Activated naive CD4-positive, alpha-beta T cell (primary cell): Measurements from ENCODE around the gene SDHAF1.
"Not testable (repeated sequence)": the region's sequence is repeated elsewhere in the genome, so short reads cannot be mapped to it uniquely, and the experiment has no call there.

Source experiments
- DNase-seq, 4 experiments: peaks; one replicate each; lab custom pipeline; 2025; lab: John Stamatoyannopoulos, UW

The SDHAF1 gene, protein sequence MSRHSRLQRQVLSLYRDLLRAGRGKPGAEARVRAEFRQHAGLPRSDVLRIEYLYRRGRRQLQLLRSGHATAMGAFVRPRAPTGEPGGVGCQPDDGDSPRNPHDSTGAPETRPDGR

DNA sequence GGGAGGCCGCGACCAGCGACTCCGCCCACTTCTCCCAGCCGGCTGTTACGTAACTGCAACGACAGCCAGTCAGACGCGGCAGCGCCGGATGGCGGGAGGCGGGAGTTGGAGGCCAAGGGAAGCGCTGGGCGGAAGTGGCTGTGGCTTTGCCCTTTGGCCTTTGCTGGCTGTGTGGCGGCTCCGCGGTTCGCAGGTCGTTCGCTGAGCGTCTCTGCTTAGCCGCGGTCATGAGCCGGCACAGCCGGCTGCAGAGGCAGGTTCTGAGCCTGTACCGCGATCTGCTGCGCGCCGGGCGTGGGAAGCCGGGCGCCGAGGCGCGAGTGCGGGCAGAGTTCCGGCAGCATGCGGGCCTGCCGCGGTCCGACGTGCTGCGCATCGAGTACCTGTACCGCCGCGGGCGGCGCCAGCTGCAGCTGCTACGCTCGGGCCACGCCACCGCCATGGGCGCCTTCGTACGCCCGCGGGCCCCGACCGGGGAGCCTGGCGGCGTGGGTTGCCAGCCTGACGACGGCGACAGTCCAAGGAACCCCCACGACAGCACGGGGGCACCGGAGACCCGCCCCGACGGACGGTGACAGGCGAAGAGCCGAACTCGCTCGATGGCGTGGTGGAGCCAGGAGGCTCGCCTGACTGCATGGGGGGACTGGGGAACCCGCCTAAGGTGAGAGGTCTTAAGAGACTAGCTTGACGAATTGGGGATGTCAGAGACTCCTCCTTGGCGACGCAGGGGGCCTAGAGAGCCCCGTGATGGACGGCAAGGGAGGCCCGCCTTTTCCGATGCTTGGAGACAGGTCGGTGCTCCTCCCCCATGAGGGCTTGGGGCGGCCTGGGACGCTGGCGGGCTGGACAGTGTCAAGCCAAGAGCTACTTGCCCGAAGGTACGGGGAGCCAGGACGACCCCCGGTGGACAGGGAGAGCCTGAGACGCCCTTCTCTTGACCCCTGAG lies at the start of gene SDHAF1:
TSS of gene SDHAF1 (plus strand) at position 141 of the 946 bp plus-strand sequence. CDS start at position 228, 87 bp downstream.
- DNase-seq, result peak; percentile 67 to 87 (median 80)

DNA sequence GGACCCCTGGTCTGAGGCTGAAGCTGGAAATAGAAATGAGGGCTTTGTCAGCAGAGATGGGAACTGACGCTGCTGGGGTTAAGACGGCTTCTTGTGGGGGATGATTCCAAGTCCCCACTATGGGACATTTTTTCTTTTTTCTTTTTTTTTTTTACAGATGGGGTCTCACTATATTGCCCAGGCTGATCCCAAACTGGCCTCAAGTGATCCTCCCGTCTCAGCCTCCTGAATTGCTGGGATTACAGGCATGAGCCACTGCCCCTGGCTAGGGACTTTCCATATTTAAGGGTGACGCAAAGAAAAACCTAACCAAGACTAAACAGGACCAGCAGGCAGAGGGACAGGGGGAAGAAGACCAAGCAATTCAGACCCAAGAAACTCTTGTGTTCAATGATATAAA lies 48.8 kb upstream of the SDHAF1 start:
- DNase-seq, result no peak

DNA sequence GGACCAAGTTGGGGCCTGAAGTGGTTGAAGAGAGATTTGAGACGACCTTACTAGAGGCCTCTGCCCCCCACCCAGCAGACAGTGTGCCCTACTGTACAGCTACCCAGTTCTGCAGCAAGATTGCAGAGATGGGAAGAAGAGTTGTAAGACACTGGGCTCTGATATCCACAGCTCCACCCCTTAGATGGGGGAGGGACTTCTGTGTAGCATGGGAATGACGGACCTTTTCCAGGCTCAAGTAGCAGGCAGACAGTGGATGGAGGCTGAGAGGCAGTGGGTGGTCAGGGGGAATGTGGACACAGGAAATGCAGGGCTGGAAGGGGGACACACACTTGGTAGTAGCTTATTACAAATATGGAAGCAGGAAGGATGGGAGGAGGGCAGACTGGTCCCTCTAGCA lies 45.9 kb upstream of the SDHAF1 start:
- DNase-seq, result no peak

DNA sequence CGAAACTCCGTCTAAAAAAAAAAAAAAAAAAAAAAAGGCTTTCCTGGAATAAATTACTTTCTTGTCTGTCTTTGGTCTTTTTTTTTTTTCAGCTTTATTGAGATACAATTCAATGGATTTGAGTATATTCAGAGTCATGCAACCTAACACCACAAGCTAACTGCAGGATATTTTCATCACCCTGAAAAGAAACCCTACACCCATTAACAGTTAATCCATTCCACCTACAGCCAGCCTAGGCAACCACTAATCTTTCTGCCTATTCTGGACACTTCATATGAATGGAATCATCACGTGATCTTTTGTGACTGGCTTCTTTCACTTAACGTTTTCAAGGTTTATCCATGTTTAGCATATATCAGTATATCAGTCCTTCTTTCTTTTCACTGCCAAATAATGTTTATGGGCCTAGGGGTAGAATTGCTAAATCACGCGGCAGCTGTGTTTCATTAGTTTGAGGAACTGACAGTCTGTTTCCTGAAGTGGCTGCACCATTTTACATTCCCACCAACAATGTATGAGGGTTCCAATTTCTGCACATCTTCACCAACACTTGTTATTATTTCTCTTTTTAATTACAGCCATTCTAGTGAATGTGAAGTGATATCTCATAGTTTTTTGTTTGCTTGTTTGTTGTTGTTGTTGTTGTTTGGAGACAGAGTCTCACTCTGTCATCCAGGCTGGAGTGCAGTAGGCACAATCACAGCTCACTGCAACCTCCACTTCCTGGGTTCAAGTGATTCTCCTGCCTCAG lies 38.9 kb upstream of the SDHAF1 start:
- no peak for DNase-seq

DNA sequence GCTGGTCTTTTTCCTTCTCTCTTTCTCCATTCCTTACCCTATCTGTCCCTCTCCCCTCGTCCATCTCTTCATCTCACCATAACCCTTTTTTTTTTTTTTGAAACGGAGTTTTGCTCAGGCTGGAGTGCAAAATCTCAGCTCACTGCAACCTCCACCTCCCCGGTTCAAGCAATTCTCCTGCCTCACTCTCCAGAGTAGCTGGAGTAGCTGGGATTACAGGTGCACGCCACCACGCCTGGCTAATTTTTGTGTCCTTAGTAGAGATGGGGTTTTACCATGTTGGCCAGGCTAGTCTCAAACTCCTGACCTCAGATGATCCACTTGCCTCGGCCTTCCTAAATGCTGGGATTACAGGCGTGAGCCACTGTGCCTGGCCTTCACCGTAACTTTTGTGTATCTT lies 37.6 kb upstream of the SDHAF1 start:
- not testable (repeated sequence) for DNase-seq

DNA sequence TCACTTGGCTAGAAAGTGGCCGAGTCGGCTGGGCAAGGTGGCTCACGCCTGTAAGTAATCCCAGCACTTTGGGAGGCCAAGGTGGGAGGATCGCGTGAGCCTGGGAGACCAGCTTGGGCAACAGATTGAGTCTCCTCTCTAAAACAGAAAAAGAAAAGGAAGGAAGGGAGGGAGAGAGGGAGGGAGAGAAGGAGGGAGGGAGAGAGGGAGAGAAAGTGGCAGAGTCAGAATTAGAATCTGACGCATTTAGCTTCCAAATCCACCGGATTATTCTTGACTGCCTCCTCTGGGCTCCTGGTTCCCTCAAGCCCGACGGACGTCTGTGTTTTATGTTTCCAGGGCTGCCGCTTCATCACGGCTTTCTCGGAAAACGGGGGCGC lies 36.3 kb upstream of the SDHAF1 start:
- DNase-seq, result no peak

DNA sequence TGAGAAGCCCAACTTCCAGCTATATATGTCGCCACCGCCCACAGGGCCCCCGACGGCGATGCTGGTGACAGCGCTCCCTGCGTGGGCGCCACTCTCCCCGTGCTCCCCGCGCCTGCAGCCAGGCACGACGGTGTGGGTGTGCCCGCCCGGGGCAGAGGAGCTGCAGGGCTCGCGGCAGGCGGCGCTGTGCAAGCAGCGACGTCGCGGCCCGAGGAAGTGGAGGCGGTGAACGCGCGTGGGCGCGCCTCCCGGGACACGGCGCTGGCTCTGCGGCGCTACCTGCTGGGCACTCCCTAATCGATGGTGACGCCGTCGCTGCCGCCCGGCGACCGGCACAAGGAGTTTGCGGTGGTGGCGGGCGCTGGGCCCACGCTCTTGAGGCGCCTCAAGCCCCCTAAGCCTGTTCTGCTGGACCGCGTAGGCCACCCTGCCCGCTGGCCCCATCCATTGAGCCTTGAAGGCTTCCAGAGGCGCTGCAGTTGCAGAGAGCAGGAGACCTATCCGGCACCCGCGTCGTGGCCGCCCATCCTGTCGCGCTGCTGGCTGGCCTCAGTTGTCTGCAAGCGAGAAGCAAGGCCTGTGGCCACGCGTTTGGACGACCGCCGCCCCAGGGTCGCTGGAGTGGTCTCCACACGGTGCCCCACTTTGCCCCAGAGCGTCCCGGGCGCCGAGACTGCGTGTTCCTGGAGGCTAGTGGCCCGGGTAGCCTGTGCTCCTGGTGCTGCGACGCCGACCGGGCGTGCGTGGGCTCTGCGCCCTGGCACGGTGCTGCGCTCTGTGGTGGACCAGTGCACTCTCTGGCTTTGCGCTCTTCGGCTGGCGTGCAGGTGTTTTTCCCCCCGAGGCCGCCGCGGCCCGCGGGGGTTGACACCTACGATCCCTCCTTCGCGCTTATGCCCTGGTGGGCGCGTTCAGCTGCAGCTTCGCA lies 35.7 kb upstream of the SDHAF1 start:
- DNase-seq, result peak; percentile 30 to 76 (median 48)

DNA sequence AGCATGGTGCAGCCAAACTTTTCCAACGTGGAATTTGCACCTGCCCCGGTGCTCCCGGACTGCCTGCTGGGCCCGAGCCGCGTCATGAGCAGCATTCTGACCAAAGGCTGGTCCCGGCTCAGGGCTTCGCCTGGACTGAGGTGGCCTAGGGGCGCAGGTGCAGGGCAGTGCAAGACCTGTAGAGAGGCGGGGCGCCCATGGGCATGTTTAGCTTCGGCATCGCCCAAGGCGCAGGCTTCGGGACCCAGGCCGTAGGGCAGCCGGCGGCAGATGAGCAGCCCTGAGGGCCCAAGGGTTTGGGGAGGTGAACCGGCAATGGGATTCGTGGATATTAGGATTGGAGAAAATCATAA lies 35.0 kb upstream of the SDHAF1 start:
- no peak for DNase-seq

DNA sequence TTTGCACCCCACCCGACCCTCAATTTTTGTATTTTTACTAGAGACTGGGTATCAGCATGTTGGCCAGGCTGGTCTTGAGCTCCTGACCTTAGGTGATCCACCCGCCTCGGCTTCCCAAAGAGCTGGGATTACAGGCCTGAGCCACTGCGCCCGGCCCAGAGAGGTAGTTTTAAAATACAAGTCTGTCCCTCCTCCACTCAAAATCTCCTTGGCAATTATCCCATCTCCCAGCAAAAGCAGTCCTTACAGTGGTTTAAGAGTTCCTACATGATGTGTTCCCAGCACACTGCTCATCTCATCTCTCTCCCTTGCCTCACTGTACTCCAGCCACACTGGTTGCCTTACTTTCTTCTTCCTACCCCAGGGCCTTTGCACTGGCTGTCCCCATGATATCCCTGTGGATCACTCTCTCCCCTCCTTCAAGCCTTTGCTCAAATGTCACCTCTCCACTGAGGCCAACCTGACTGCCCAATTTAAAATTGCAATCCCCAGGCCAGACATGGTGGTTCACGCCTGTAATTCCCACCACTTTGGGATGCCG lies 34.5 kb upstream of the SDHAF1 start:
- DNase-seq, result no peak

DNA sequence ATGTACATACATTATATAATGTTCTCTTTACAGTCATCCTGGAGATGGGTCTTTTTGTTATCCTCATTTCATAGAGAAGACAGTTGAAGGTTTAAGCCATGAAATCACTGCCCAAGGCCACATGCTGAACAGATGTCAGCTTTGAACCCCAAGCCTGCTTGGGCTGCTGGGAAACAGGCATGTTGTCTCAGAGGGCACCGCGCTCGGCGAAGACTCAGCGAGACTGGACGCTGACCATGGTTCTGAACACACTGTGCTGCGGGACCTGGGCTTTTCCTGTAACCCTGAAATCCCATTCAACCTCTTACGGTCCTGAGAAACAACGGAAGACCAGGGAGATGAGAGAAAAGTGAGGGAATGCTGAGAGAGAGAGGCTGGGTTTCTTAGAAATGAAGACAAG lies 31.5 kb upstream of the SDHAF1 start:
- DNase-seq, result peak in 2 of 4 experiments; percentile 9 to 34

DNA sequence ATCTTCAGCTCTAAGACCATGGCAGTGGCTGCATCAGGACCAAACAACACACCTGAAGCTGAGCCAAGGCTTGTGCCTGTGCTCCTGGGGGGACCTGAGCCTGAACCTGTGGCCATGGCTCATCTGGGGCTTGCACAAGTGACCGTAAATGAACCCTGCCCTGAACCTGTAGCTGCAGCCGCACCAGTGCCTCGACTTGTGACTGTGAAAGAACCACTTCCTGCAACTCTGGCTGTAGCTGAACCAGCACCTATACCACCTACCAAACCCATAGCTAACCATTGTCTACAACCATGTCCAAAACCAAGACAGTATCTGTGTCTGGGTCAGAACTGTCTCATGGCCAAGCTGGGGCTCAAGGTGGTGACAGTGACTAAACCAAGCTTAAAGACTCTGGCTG lies 28.2 kb upstream of the SDHAF1 start:
- no peak for DNase-seq

DNA sequence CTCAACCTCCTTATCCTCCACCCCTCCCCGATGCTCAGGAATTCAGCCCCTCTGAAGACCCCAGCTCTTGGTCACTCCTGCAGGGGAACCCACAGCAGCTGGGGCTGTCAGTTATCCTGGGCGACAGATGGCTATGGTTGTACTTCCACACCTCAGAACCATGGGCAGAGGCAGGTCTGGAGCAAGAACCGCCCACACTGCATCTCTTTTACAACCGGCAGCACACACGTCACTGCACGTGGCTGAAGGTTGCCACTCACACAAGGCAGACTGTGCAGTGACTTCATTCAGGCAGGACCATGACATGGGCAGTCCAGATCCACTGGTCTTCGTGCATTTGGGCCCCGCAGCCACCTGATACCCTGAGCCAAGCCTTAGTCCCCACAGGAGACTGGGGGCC lies 21.5 kb upstream of the SDHAF1 start:
- no peak for DNase-seq

DNA sequence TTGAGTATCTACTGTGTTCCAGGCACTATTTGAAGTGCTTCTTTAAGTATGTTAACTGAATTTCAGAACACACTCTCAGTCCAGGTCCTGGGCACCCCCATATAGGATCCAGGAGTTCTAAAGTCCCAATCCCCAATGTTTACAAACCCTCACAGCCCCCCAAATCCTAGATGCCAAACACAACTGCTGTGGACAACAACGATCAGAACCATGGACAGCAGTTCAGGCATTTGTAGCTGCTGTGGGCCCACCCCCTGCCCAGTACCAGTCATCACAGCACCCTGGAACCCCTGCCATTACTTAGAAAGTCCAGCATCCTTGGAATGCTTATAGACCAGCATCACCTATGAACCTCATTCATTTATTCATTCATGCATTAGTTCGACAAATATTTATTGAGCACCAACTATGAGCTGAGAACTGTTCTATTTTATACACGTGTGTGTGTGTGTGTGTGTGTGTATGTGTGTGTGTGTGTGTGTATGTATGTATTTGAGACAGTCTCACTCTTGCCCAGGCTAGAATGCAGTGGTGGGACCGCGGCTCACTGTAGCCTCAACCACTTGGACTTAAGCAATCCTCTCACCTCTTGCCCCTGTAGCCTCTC lies 19.3 kb upstream of the SDHAF1 start:
- DNase-seq, result no peak

DNA sequence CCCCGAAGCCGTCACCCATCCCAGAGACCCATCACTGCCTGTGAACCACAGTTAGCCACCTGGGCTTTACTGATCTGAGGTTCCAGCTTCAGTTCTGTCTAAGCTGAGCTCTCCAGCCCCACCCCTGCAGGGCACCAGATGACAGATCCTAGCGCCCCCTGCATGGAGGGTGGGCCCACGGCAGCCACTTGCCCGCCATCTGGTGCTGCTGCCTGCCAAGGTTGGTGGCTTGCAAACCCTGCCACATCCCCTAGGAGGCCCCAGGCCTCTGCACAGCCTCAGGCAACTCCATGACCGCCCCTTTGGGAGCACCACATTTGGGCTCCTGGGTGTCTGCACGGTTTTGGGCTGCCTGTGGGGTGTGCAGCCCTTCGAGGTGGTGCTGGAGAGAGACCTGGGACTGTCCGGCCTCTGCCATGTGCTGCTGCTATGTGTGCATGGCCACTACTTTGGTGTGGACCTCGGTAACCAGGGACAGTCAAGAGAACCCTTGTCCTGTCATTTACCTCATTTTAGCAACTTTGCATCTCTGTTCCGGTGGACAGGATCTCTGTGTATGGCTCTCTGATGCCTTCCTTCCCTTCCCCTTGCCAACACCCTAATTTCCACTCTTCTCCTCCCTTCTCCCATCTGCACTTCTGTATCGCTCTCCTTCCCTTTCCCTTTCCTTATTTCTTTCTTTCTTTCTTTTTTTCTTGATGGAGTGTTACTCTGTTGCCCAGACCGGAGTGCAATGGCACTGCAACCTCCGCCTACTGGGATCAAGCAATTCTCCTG lies 17.4 kb upstream of the SDHAF1 start:
- no peak for DNase-seq

DNA sequence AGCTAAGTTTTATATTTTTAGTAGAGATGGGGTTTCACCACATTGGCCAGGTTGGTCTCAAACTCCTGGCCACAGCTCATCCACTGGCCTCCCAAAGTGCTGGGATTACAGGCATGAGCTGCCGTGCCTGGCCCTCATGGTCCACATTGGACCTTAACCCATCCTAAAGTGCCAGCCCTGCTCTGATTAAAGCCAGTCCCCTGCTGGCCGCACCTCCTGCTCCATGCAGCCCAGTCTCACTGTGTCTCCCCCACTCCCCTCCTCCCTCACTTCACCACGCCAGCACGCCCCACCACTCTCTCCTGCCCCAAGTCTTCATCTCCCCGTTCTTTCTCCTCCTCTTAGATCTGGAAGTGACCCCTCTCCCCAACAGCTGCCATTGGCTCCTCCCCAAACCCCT lies 16.7 kb upstream of the SDHAF1 start:
- DNase-seq, result no peak

DNA sequence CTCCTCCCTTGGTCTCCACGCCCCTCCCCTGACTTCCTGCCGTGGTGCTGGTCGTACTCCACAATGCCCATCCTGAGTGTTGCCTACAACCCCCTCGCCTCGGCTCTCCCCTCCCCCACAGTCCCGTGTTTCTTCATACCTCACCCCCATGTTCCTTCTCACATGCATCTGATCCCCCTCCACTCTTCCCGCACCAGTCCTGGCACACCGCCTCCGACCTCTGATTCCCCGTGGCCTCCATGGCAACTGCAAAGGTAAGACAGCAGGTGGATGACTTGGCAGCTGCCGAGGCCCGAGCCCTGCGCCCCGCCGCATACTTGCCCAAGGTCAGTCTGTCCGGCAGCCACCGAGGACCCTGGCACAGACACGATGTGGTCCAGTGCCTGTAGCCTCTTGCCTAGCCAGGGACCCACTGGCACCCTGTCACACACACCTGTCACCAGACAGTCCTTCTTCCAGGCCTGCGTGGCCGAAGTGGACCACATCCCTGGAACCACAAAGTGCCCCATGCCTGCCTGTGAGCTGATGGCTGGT lies 16.1 kb upstream of the SDHAF1 start:
- DNase-seq, result no peak

DNA sequence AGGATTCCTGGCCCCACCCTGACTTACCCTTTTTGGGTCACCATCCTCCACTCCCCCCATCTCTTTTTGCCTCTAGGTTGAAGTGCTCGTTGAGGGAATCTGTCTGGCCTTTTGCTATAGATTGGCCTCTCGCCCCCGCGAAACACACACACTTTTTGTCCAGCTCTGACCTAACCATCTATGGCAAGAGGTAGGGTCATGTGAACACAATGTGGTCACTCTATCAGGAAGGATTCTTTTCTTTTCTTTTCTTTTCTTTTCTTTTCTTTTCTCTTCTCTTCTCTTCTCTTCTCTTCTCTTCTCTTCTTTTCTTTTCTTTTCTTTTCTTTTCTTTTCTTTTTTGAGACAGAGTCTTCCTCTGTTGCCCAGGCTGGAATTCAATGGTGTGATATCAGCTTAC lies 14.0 kb upstream of the SDHAF1 start:
- DNase-seq, result not testable (repeated sequence)

DNA sequence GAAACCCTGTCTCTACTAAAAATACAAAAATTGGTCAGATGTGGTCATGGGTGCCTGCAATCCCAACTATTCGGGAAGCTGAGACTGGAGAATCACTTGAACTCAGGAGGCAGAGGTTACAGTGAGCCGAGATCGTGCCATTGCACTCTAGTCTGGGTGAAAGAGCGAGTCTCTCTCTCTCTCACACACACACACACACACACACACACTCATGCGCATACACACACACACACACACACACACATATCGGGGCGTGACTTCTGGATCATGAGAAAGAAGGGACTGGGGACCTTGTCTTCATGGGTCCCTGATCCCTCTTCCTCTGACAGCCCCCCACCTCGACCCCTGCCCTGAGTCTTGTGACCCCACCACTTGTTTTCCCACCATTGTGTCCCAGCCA lies 11.8 kb upstream of the SDHAF1 start:
- no peak for DNase-seq

DNA sequence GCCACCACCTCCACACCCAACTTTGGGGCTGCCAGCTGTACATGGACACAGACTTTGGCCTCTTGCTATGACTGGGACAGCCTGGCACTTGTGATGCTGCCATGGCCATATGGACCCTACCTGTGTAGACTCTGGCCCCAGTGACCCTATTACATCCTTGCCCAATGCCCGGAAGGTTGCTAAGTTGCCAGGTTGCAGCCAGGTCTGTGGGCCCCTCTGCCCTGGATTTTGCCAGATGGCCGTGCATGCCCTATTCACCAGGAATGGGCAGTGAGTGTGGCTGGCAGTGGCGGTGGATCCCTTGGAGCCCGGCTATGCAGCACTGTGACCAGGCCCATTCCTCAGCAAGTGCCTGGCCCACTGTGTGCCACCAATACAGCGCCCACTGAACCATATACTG lies 8.9 kb upstream of the SDHAF1 start:
- no peak for DNase-seq
